ENCODE measurements around the gene CHST3. TPM values are rescaled to one million over a fixed set of nuclear protein-coding genes. Genes with fewer than 3 reads are reported as not detected.

CHST3 gene
- 17.9 and 18.5 TPM in 2 replicates for total RNA-seq (2014; rRNA removed; shearing (Covaris generic))

GRCh38 chr10:71964098-71964742 lies at the start of gene CHST3:
Gene CHST3 (plus strand): TSS chr10:71964395. CDS start chr10:72005843, 41,448 bp downstream.

Other genes starting within 250 kb of the CHST3 start
- gene C10orf105, start 244.6 kb upstream of the CHST3 start, total RNA-seq (2014; rRNA removed; shearing (Covaris generic)): not detected in 2 replicates
- 7.4 and 9.5 TPM in 2 replicates for gene VSIR, start 190.9 kb upstream of the CHST3 start, total RNA-seq (2014; rRNA removed; shearing (Covaris generic))
- 390 and 399 TPM in 2 replicates for gene PSAP, start 113.1 kb upstream of the CHST3 start, total RNA-seq (2014; rRNA removed; shearing (Covaris generic))
- gene SPOCK2, start 124.2 kb downstream of the CHST3 start, total RNA-seq (2014; rRNA removed; shearing (Covaris generic)): 0.75 and 0.85 TPM in 2 replicates

Measured in A375 (cell line).